Fibroblast of skin of abdomen (primary cell): Measurements from ENCODE around the gene C2orf92.
"Not testable (repeated sequence)": the region's sequence is repeated elsewhere in the genome, so short reads cannot be mapped to it uniquely, and the experiment has no call there.

Source experiments
- DNase-seq: peaks from one replicate; pipeline ENCODE4 v3.0.0-alpha.2; 2013

C2orf92 gene

GRCh38 chr2:97695744-97696143 lies 26.2 kb downstream of the C2orf92 start:
- no peak for DNase-seq

- peak; percentile 71 for DNase-seq
Observed at GRCh38 chr2:97697252-97698235, 28.0 kb downstream of the C2orf92 start.

GRCh38 chr2:97698530-97698929 lies 29.0 kb downstream of the C2orf92 start:
- DNase-seq: no peak

GRCh38 chr2:97699765-97700444 lies 30.4 kb downstream of the C2orf92 start:
- peak; percentile 51 for DNase-seq

- no peak for DNase-seq
Observed at GRCh38 chr2:97701186-97701585, 31.7 kb downstream of the C2orf92 start.

GRCh38 chr2:97701851-97702465 lies 32.4 kb downstream of the C2orf92 start:
- peak; percentile 17 for DNase-seq

GRCh38 chr2:97702731-97703470 lies 33.4 kb downstream of the C2orf92 start:
- DNase-seq: no peak

GRCh38 chr2:97703741-97704140 lies 34.2 kb downstream of the C2orf92 start:
- no peak for DNase-seq

- DNase-seq: no peak
Observed at GRCh38 chr2:97704989-97705388, 35.5 kb downstream of the C2orf92 start.

GRCh38 chr2:97706112-97706511 lies 36.6 kb downstream of the C2orf92 start:
- DNase-seq: no peak

GRCh38 chr2:97706708-97707345 lies 37.3 kb downstream of the C2orf92 start:
- DNase-seq: no peak

GRCh38 chr2:97707362-97708047 lies 38.0 kb downstream of the C2orf92 start:
- DNase-seq: no peak

GRCh38 chr2:97708048-97708380 lies 38.5 kb downstream of the C2orf92 start:
- DNase-seq: no peak

GRCh38 chr2:97708608-97709007 lies 39.1 kb downstream of the C2orf92 start:
- DNase-seq: no peak

- DNase-seq: no peak
Observed at GRCh38 chr2:97711394-97711711, 41.8 kb downstream of the C2orf92 start.

- DNase-seq: not testable (repeated sequence)
Observed at GRCh38 chr2:97712175-97712574, 42.7 kb downstream of the C2orf92 start.

- no peak for DNase-seq
Observed at GRCh38 chr2:97712693-97713295, 43.3 kb downstream of the C2orf92 start.

GRCh38 chr2:97713296-97714083 lies 44.0 kb downstream of the C2orf92 start, which contains the start of gene ZAP70:
Gene ZAP70 (plus strand): TSS chr2:97713576. CDS start chr2:97724037, 10,461 bp downstream.
- DNase-seq: no peak

GRCh38 chr2:97714084-97714949 lies 44.8 kb downstream of the C2orf92 start:
- no peak for DNase-seq
